HL-60/S4 (cell line): Measurements from ENCODE around the gene B4GALT6.

Experiments used
- in situ Hi-C: fragments of 300-500 bp; cut with MboI; formaldehyde crosslinking; loops from 2 replicates; pipeline ENCODE4 v1.14.3; 2022; ENCODE audit warnings: low sequenced_read_pairs

Gene B4GALT6

DNA sequence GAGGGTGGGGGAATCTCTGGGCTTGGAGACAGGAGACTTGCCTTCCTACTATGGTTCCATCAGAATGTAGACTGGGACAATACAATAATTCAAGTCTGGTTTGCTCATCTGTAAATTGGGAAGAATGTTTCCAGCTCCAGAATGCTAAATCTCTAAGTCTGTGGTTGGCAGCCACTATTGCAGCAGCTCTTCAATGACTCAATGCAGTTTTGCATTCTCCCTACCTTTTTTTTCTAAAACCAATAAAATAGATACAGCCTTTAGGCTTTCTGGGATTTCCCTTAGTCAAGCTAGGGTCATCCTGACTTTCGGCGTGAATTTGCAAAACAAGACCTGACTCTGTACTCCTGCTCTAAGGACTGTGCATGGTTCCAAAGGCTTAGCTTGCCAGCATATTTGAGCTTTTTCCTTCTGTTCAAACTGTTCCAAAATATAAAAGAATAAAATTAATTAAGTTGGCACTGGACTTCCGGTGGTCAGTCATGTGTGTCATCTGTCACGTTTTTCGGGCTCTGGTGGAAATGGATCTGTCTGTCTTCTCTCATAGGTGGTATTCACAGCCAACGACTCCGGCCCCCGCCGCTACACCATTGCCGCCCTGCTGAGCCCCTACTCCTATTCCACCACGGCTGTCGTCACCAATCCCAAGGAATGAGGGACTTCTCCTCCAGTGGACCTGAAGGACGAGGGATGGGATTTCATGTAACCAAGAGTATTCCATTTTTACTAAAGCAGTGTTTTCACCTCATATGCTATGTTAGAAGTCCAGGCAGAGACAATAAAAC lies 86.2 kb downstream of the B4GALT6 start:
- in situ Hi-C loops, result no loop called here

DNA sequence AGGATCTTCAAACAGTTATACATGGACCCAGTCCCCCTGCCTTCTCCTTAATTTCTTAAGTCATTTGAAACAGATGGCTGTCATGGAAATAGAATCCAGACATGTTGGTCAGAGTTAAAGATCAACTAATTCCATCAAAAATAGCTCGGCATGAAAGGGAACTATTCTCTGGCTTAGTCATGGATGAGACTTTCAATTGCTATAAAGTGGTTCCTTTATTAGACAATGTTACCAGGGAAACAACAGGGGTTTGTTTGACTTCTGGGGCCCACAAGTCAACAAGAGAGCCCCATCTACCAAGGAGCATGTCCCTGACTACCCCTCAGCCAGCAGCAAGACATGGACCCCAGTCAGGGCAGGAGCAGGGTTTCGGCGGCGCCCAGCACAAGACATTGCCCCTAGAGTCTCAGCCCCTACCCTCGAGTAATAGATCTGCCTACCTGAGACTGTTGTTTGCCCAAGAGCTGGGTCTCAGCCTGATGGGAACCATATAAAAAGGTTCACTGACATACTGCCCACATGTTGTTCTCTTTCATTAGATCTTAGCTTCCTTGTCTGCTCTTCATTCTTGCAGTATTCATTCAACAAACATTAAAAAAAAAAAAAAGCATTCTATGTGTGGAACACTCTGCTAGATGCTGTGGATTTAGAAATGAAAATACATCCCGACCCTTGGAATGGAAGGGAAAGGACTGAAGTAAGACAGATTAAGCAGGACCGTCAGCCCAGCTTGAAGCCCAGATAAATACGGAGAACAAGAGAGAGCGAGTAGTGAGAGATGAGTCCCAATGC lies 88.1 kb downstream of the B4GALT6 start:
- in situ Hi-C loops, result no loop called here

DNA sequence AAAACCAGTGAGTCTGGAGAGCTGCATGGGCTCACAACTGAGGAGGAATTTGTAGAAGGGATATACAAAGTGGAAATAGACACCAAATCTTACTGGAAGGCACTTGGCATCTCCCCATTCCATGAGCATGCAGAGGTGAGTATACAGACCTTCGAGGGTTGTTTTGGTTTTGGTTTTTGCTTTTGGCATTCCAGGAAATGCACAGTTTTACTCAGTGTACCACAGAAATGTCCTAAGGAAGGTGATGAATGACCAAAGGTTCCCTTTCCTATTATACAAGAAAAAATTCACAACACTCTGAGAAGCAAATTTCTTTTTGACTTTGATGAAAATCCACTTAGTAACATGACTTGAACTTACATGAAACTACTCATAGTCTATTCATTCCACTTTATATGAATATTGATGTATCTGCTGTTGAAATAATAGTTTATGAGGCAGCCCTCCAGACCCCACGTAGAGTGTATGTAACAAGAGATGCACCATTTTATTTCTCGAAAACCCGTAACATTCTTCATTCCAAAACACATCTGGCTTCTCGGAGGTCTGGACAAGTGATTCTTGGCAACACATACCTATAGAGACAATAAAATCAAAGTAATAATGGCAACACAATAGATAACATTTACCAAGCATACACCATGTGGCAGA lies 89.1 kb downstream of the B4GALT6 start:
- in situ Hi-C loops, result no loop called here

DNA sequence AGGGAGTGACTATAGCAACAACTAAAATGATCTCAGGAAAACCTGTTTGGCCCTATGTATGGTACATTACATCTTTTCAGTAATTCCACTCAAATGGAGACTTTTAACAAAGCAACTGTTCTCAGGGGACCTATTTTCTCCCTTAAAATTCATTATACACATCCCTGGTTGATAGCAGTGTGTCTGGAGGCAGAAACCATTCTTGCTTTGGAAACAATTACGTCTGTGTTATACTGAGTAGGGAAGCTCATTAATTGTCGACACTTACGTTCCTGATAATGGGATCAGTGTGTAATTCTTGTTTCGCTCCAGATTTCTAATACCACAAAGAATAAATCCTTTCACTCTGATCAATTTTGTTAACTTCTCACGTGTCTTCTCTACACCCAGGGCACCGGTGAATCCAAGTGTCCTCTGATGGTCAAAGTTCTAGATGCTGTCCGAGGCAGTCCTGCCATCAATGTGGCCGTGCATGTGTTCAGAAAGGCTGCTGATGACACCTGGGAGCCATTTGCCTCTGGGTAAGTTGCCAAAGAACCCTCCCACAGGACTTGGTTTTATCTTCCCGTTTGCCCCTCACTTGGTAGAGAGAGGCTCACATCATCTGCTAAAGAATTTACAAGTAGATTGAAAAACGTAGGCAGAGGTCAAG lies 91.7 kb downstream of the B4GALT6 start:
- in situ Hi-C loops, result no loop called here

DNA sequence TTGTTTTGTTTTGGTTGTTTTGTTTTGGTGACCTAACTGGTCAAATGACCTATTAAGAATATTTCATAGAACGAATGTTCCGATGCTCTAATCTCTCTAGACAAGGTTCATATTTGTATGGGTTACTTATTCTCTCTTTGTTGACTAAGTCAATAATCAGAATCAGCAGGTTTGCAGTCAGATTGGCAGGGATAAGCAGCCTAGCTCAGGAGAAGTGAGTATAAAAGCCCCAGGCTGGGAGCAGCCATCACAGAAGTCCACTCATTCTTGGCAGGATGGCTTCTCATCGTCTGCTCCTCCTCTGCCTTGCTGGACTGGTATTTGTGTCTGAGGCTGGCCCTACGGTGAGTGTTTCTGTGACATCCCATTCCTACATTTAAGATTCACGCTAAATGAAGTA lies 92.8 kb downstream of the B4GALT6 start, which contains the start of gene TTR:
TSS of gene TTR (plus strand) at position 250 of the 400 bp plus-strand sequence. CDS start at position 276, 26 bp downstream.
- in situ Hi-C loops, result no loop called here

DNA sequence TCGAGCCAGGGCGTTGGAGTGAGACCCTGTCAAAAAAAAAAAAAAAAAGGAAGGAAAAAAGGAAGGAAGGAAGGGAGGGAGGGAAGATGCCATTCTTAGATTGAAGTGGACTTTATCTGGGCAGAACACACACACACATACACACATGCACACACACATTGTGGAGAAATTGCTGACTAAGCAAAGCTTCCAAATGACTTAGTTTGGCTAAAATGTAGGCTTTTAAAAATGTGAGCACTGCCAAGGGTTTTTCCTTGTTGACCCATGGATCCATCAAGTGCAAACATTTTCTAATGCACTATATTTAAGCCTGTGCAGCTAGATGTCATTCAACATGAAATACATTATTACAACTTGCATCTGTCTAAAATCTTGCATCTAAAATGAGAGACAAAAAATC lies 93.3 kb downstream of the B4GALT6 start:
- in situ Hi-C loops, result no loop called here

DNA sequence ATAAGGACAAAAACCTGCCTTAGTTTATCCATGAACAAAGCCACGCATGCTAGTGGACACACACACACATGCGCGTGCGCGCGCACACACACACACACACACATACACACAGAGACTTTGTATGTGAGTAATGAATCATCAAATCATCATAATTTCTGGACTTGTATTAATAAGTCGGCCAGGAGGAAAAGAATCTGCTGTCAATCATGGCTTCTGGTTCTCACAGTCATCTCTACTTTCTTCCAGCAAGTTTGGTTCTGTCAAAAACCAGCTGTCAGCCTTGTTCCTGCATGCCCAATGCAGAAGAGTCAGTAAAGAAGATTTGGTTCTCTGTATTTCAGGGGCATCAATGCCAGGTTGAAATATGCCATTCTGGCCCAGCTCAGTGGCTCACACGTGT lies 93.8 kb downstream of the B4GALT6 start:
- in situ Hi-C loops, result no loop called here

DNA sequence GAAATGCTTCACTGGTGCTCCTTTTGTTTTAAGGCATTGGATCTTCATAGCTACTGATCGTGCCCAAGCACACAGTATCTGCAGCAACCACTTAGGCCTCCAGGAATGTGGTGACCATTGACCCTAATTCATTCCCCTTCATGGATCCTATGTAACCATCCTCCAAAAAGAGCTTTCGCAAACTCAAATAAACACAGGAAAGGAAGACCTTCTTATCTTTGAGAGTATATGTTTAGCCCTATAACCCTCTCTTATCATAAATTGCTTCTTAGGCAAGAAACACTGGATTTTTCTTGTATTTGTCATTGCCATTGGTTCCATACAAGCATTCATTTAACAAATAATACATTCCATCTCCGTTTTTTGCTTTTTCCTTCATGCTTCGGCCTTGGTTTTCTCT lies 96.9 kb downstream of the B4GALT6 start:
- in situ Hi-C loops, result no loop called here

DNA sequence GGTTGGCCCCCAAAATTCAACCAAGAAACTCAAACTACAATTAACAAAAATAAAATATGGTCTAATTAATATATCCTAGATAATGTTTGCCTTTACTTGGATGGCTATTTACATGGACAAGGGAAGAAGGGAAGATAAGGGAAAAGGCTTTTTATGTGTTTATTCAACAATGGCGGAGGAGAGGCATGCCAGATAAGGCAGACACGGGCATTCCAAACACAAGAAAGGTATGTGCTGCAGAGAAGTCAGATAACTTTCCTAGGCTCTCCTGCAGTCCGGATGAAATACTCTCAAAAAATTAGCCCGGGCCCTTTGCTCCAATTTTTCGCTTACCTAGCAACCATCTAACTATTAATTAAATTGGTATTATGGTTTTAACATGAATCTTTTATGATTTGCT lies 97.8 kb downstream of the B4GALT6 start:
- in situ Hi-C loops, result no loop called here

DNA sequence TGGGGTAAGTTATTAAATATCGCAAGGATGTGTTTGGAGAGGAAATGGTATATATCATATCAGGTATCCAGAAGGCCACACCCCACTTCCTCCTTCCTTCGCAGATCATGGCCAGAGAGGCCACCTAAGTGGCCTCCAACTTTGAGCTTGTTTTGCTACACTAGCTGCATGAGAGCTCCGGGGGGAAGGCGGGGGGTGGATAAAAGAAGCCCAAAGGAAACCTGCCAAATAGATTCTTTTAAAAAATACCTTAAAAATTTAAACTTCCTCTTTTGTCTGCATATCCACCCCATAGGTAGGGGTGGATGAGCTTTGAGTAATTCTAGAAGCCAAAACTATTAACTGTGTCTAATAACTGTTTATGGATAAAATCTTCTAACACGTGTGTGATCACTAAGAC lies 98.4 kb downstream of the B4GALT6 start:
- in situ Hi-C loops, result no loop called here

DNA sequence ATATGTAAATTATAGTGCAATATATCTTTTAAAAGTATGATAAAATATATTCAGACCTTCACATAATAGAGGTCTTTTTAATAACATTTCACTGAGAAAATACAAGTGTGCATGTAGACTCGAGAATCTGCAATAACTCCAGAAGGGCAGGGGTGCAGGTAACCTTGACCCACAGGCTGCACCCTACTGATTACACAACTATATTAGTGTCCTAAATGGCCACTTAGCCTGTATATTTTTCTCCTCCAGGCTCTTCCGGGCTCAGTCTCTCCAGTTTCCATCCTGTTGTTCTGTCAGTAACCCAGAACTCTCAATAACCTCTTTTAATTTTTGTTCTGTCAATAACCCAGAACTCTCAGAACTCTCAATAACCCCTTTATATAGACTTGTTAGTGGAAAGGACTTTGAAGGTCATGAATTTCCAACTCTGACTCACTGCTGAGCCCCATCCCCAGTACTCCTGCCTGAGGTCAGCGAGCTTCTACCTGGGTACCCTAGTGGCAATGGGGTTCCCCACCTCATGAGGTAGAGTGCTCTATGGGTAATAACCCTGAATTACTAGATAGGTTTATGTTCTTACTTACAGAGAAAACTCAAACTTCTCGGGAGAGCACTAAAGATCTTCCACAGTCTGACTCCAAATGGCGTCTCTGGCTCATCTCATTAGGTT lies 101.1 kb downstream of the B4GALT6 start:
- in situ Hi-C loops, result no loop called here

DNA sequence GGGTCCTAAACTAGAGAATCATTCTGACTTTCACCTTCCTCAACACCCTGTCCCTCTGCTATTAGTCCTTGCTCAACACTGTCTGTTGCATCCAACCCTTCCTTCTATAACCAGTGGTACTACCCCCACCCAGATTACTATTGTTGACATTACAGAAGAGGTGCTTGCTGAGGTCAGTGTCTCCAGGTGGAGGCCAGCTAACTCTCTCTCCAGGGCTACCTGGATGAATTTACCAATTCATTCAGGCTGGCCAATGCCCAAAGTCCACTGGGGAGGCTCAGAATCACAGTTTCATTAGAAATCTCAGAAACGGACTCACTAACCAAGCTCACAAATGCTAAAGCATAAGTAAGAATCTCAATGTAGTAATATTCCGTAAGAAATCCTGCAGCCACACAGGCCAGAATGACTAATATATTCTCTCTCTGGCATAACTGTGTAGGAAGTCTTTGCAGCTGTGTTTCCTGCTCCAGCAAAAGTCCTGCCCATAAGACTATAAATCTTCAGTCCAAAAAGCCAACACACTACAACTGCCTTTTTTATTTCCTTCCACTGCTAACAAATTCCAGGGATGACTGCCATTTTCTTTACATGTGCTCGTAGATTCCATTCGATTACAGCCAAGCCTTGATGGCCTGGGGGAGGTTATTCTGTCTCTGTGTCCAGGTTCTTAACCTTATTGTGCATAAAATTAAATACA lies 102.7 kb downstream of the B4GALT6 start:
- in situ Hi-C loops, result no loop called here

DNA sequence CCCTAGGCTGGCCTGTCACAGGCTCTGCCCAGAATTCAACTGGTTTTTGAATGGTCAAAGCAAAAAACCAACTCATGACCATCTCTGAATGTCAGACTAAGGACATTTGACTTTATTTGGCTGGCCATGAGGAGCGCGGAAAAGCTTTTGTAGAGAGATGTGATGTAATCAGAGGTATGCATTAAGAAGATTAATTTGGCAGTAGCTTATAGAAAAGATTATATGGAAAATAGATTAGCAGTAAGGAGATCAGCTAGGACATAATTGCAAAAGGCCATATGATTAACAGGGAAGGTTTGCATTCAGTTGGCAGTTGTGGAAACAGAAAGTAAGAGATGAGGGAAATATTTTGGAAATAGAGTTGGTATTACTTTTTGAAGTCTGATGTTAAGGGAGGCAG lies 105.0 kb downstream of the B4GALT6 start:
- in situ Hi-C loops, result no loop called here

DNA sequence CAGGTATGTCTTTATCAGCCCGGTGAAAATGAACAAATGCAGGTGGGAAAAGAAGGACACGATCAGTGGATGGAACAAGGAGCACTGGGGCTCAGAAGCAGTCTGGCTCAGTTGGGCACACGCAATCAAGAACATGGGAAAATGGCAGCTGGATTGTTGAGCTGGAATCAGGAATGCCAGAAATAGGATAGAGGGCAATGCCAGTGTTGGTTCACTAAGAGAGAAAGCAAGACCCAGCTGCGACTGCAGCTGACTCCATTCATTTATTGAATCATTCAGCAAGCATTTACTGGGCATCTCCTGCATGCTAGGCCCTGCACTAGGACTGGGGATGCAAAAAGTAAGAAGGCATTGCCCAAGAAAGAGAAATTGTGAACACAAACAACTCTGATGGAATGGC lies 106.3 kb downstream of the B4GALT6 start:
- in situ Hi-C loops, result no loop called here

DNA sequence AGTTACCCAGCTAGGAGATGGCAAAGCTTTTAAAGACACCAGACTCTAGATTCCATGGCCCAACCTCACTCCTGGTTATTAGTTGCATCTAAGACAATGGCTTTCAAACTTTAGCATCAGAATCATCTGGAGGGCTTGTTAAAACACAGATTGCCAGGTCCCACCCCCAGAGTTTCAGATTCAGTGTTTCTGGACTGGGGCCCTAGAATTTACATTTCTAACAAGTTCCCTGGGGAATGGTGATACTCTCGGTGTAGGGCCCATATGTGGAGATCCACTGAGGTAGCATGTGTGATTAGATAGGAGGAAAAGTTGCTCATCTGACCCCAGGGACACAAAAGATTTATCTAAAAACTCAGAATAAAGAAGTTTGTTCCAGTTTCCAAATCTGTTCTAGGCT lies 107.2 kb downstream of the B4GALT6 start:
- in situ Hi-C loops, result no loop called here

DNA sequence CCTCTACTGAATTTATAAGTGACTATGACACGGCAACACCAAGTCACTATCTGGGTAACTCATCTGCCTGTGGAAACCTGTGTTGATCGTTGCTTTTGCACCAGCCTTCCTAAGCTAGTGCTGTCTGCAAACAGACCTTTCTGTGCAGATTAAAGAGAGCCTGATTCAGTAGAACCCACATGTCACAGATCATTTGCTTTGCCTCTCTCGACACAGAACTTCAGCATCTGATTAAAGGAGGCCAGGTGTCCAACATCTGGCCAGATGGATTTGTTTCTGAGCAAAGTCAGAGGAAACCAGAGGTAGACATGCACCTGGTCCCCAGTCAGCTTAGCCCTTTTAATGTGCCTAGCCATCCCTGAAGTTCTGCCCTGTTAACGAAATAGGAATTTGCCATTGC lies 107.7 kb downstream of the B4GALT6 start:
- in situ Hi-C loops, result no loop called here

DNA sequence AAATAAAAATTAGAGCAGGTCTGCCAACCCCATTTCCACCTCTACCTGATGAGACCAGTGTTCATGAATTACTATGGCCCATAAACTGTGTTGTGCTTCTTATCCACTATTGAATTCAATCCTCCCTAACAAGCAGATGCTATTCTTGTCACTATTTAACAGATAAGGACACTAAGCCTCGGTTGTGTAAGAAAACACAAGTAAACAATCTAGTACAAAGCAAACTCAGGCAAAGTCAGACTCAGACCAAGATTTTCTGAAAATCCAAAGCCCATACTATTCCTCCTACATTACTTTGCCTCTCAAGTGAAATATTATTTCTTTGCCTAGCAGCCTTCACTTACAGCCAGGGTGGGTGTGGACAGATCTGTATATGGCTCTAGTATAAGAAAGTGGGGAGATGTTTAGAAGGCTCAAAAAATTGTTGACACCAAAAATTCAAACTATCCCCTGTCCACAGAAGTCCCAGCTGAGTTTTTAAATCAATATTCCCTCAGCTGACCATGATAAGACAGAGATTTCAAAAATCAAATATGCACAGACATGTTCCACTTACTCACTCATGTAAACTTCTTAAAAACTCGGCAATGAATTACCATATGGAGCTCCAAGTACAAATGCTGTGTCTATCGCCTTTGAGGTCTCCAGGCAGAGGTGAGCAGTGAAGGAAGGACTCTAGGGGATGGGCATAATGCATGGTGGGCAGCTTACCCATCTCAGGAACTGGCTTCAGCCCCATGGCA lies 108.7 kb downstream of the B4GALT6 start:
- in situ Hi-C loops, result no loop called here

DNA sequence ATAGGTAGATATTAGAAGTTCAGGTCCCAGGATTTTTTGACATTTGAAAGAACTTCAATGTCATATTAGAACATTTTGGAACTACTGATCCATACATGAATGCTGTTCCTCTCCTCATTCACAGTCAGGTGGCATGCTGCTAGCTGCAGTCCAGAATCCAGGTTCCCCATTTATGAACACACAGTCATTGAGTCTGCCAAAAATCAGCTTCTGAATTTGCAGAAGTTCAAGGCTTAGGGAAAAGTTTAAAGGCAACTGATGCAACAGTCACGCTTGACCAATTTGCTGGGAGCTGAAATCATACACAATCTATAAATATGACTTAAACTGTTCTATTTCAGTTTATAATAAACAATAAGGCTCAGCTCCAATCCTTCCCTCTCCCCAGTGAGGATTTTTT lies 110.0 kb downstream of the B4GALT6 start:
- in situ Hi-C loops, result loop anchor here (25.0 kb wide), 1 partner anchor 388 kb away; no protein-coding TSS in a partner anchor
